HG03045 (cell line): Measurements from ENCODE around the gene TMEM63C.

Source experiments
- ATAC-seq: cut with Tn5 transposase; IDR thresholded peaks from one replicate; pipeline ENCODE4 v1.9.1; 2021; ENCODE audit warnings: mild to moderate bottlenecking, moderate library complexity; ENCODE audit not compliant: unreplicated experiment

The TMEM63C gene

GRCh38 chr14:77220246-77221017, 38.8 kb downstream of the TMEM63C start:
- ATAC-seq: no peak

GRCh38 chr14:77221241-77221871, 39.8 kb downstream of the TMEM63C start:
- no peak for ATAC-seq

GRCh38 chr14:77222546-77223225, 41.1 kb downstream of the TMEM63C start:
- no peak for ATAC-seq

- ATAC-seq: no peak
Observed at GRCh38 chr14:77224212-77224611, 42.6 kb downstream of the TMEM63C start.

- ATAC-seq: no peak
Observed at GRCh38 chr14:77225254-77225653, 43.7 kb downstream of the TMEM63C start.

GRCh38 chr14:77225892-77226557, 44.4 kb downstream of the TMEM63C start:
- no peak for ATAC-seq

GRCh38 chr14:77228056-77228455, 46.5 kb downstream of the TMEM63C start:
- ATAC-seq: no peak

- ATAC-seq: no peak
Observed at GRCh38 chr14:77230914-77231313, 49.3 kb downstream of the TMEM63C start.

- no peak for ATAC-seq
Observed at GRCh38 chr14:77231721-77232120, 50.1 kb downstream of the TMEM63C start.

- no peak for ATAC-seq
Observed at GRCh38 chr14:77236814-77237213, 55.2 kb downstream of the TMEM63C start.

GRCh38 chr14:77238356-77238755, 56.8 kb downstream of the TMEM63C start:
- no peak for ATAC-seq

GRCh38 chr14:77238996-77239395, 57.4 kb downstream of the TMEM63C start:
- no peak for ATAC-seq

- no peak for ATAC-seq
Observed at GRCh38 chr14:77239412-77239811, 57.8 kb downstream of the TMEM63C start.

GRCh38 chr14:77240336-77240915, 58.8 kb downstream of the TMEM63C start:
- no peak for ATAC-seq

- no peak for ATAC-seq
Observed at GRCh38 chr14:77241955-77242354, 60.4 kb downstream of the TMEM63C start.

GRCh38 chr14:77242752-77243151, 61.2 kb downstream of the TMEM63C start:
- ATAC-seq: no peak

- no peak for ATAC-seq
Observed at GRCh38 chr14:77243853-77244252, 62.3 kb downstream of the TMEM63C start.

GRCh38 chr14:77245820-77246219, 64.2 kb downstream of the TMEM63C start:
- ATAC-seq: no peak

- no peak for ATAC-seq
Observed at GRCh38 chr14:77246784-77247183, 65.2 kb downstream of the TMEM63C start.

GRCh38 chr14:77248666-77249065, 67.1 kb downstream of the TMEM63C start:
- ATAC-seq: no peak

GRCh38 chr14:77249286-77249685, 67.7 kb downstream of the TMEM63C start:
- no peak for ATAC-seq
